ENCODE results near the gene SLC7A11.

DNA sequence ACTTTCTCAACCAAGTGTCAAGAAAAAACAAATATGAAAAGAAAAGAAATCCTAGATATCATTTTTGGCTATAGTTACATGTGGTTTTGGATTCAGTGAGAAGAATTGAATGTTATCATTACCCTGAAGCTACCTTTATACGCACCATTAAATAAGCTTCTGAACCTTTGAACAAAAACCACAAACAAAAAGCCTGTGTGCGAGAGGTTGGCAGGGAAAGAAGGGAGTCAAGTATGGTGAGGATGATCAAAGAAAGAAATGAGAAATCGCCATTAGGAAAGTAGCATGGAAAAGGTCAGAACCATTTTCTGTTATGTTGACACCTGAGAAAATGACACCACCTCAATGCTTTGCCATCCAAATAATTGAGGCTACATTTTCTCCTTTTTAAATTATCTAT, 1.2 kb upstream of the SLC7A11 start:
- TF ChIP-seq CTCF (IDR thresholded peaks at IDR 0.05; ENCODE audit: poor library complexity): no peak
- no peak for TF ChIP-seq EZH2 (IDR thresholded peaks at IDR 0.05; ENCODE audit: borderline replicate concordance)
- no peak for TF ChIP-seq EZH2phosphoT487 (IDR thresholded peaks at IDR 0.05; ENCODE audit: low read depth, severe bottlenecking, unreplicated experiment)
